GM18907 (cell line): ENCODE measurements around the gene LRRC74B.

ENCODE experiments used
- ATAC-seq: cut with Tn5 transposase; IDR thresholded peaks from one replicate; pipeline ENCODE4 v1.9.1; 2021; ENCODE audit warnings: mild to moderate bottlenecking, moderate library complexity; ENCODE audit not compliant: unreplicated experiment

The LRRC74B gene

DNA sequence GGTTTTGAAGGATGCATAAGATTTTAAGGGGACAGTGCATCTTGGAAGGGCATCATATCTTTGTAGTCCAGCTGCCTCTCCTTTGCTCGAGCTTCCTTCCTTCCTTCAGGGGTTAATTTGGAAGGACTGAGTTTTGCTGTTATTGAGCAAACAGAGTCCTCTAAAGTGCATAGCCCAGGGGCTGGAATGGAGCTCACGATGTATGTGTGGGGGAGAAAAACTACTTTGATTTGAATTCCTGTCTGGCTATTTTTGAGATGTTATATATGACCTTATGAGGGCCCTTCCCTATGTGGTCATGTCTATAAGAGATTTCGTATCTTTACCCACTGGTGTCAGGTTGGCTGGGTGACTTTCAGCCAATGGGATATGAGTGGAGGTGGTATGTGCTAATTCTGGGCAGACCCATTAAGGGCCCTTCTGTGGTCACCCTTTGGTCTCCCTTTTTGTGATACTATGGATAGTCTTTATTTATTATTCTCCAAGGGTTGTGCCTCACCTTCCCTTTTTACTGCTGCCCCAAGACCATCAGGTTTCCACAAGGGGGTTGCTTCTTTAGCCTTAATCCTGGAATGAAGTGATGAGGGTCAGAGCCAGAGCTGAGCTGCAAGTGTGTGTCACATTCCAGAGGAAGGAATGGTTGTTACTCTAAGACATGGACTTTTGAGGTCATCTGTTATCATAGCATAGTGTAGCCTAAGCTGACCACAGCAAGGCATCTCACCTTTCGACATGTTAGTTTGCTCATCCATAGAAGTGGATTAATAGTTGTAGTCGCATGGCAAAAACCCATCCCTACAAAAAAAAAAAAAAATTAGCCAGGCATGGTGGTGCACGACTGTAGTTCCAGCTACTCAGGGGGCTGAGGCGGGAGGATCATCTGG lies 54.6 kb downstream of the LRRC74B start:
- no peak for ATAC-seq

GRCh38 chr22:21101877-21102638 lies 56.3 kb downstream of the LRRC74B start:
- ATAC-seq, result no peak

GRCh38 chr22:21102659-21103267 lies 57.0 kb downstream of the LRRC74B start:
- ATAC-seq, result no peak

DNA sequence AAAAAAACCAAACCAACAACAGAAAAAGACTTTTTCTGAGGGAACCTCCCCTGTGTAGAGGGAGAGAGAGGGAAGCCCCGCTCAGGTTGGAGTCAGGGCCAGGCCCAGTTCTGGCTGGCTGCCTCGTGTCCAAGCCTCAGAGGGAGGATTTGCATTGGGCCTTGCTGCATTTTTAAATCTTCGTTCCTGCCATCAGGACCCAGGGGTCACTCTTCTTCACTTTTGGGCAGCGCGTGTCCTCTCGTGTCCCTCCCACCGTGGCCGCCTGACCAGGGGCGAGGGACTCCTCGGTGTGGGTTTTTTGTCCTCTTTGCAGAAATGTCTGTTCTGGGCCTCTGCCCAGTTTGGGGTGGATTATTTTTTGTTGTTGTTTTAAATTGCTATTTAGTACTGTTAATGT lies 57.9 kb downstream of the LRRC74B start:
- ATAC-seq, result no peak

GRCh38 chr22:21104126-21104691 lies 58.5 kb downstream of the LRRC74B start:
- no peak for ATAC-seq

DNA sequence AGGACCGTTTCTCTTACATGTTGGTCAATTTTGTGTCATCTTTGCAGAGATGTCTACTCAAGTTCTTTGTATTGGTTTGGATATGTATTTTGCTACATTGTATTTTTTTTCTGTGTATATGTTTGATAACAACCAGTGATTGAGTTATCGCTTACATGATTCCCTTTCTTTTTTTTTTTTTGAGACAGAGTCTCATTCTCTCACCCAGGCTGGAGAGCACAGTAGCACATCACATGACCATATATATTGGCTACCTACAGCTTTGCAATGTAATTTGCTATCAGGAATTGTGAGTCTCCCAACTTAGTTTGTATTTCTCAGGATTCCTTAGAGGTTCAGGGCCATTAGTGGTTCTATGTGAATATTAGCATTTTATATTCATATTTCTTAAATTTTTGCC lies 59.5 kb downstream of the LRRC74B start:
- ATAC-seq, result no peak

DNA sequence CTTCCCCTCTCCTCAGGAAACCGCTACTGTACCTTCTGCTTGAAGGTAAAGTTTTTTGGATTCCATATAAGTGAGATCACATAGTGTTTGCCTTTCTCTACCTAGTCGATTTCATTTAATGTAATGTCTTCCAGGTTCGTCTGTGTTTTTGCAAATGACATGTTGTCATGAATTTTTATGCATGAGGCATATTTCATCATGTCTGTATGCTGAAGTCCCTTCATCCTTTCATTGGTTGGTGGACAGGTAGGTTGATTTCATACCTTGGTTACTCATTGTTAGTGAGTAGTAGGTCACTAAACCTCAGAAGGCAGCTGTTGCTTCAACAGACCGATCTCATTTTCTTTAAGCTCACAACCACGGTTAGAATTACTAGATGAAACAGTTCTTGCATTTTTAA lies 60.3 kb downstream of the LRRC74B start:
- ATAC-seq, result no peak

DNA sequence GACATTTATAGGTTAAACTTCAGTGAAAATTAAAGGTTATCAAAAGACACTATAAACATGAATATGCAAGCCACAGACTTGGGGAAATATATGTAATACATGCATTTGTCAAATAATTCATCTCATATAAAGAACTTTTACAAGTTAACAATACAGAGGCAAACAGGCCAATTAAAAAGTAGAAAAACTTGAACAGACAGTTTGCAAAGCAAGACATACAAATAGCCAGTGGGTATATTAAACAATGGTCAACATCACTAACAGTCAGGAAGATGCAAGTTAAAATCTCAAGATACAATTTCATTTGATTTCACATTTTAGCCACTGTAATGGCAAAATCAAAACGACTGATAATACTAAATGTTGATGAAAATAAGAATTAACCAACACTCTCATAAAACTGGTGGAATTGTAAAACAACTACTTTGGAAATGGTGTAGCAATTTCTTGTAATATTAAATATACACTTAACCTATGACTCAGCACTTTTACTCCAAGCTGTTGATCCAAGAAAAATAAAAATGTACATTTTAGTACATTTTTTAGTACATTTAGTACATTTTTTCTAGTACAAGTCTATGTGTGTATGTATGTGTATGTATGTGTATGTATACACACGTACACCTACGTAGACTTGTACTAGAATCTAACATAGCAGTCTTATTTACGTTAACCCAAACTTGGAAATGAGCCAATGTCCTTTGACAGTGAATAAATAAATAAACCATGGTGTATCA lies 62.8 kb downstream of the LRRC74B start:
- no peak for ATAC-seq
